ENCODE data around the gene GLIPR1L2.
"Not testable (repeated sequence)": the region's sequence is repeated elsewhere in the genome, so short reads cannot be mapped to it uniquely, and the experiment has no call there.

Gene GLIPR1L2

DNA sequence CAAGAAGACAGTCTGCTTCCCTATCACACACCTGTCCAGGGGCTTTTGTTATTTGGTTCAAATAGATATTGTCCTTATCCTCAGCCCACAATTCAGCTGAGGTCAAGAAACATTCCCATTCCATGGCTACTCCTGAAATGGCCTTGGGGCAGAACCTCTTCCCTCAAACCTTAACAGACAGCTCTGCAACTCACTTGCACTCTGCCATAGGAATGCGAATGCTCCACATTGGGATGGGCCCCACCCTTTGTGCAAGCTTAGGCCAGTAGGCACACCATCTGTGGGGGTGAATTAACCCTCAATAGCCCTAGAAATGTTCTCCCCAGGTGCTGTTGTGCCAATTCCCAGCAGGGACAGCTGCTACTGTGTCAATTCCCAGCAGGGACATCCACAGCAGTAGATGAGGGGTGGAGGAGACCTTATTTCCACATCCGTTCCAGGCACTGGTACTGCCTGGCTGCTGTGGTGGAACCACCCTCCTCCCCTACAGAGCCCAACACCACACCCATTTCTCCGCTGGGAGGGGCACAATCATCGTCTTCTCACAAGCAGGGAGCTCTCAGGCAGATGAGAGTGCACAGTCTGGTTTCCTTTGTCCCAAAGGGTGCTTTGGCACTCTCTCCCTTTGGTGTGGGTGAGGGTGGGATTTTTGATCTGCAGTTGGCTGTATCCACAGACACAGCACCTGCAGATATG lies 47.3 kb downstream of the GLIPR1L2 start:
- DNase-seq = peak; percentile 30

DNA sequence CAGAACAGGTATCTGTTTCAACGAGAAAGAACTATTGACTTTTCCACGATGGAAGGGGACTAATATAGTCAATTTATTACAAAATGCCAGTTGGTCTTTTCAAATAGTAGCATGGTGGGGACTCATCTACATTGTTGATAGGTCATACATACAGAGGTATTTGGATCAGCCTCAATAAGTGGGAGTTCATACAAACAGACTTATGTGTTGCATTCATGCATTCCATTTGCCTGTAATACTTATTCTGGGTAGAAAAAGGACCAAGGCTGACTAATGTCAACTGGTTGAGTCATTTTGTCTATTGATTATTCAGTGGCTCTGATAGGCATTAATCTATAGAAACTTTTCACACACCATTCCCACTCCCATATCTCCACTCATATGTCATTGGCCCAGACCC lies 48.2 kb downstream of the GLIPR1L2 start:
- no peak for DNase-seq

DNA sequence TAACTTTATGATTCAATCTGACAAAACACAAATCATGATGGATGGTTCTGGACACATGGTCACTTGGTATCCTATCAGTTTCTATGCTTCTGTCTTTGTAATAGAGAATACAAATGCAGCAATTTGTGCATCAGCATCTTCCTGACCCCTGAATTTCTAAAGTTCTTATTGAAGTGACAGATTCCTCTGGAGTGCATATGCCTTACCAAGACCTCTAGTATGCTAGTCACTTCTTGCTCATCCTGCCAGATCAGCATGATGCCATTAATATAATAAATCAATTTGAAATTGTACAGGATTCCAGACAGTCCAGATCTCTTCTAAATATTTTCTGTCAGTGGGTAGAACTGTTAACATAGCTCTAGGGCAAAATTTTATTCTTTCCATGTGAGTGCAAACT lies 49.0 kb downstream of the GLIPR1L2 start:
- no peak for DNase-seq

DNA sequence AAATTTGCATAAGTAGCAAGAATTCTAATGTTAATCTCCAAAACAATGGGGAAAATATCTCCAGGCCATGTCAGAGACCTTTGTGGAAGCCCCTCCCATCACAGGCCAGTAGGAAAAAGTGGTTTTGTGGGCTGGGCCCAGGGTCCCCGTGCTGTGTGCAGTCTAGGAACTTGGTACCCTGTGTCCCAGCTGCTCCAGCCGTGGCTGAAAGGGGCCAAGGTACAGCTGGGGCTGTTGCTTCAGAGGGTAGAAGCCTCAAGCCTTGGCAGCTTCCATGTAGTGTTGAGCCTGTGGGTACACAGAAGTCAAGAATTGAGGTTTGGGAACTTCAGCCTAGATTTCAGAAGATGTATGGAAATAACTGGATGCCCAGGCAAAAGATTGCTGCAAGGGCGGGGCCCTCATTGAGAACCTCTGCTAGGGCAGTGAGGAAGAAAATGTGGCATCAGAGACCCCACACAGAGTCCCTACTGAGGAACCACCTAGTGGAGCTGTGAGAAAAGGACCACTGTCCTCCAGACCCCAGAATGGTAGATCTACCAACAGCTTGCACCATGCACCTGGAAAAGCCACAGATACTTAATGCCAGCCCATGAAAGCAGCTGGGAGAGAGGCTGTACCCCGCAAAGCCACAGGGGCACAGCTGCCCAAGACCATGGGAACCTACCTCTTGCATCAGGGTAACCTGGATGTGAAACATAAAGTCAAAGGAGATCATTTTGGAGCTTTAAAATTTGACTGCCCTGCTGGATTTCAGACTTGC lies 51.0 kb downstream of the GLIPR1L2 start:
- not testable (repeated sequence) for DNase-seq

DNA sequence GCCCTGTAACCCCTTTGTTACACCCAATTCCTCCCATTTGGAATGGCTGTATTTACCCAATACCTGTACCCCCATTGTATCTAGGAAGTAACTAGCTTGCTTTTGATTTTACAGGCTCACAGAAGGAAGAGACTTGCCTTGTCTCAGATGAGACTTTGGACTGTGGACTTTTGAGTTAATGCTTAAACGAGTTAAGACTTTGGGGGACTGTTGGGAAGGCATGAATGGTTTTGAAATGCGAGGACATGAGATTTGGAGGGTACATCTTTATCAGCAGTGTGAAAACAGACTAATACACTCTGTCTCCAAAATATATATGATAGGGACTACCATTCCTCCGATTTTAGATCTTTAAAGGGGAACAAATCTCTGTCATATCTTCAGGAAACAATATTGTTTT lies 51.6 kb downstream of the GLIPR1L2 start:
- not testable (repeated sequence) for DNase-seq

DNA sequence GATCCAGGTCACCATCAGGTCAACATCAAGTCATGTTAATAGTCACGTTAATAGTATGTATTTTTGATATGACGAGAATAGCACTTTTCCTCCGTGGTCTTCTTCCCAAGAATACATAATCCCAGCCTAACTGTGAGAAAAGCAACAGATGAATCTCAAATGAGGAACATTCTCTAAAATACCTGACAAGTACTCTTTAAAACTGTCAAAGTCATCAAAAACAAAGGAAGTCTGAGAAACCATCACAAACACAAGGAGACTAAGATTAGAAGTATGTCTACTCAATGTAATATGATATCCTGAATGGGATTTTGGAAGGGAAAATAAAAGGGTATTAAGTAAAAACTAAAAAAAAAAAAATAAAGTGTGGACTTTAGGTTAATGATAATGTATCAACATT lies 52.8 kb downstream of the GLIPR1L2 start:
- DNase-seq = no peak

DNA sequence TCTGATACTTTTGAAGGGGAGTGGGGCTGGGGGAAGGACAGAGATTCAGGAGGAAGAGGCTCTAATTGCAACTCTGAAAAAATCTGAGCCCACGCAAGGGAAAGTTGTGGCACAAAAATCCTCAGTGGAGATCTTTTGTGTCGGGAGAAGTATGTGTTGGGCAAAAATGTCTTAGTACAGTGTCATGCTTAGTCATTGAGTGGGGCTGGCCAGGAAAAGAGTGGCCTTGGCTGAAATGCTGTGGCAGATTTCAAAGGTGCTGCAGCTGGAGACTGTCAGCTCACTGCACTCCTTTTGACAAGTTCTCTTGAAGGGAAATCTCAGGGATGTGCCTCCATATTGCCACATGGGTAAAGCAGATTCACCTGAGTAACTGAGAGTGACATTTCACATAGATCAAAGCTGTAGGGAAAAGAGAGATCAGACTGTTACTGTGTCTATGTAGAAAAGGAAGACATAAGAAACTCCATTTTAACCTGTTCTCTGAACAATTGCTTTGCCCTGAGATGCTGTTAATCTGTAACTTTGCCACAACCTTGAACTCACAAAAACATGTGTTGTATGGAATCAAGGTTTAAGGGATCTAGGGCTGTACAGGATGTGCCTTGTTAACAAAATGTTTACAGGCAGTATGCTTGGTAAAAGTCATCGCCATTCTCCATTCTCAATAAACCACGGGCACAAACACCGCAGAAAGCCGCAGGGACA lies 53.7 kb downstream of the GLIPR1L2 start:
- no peak for DNase-seq

DNA sequence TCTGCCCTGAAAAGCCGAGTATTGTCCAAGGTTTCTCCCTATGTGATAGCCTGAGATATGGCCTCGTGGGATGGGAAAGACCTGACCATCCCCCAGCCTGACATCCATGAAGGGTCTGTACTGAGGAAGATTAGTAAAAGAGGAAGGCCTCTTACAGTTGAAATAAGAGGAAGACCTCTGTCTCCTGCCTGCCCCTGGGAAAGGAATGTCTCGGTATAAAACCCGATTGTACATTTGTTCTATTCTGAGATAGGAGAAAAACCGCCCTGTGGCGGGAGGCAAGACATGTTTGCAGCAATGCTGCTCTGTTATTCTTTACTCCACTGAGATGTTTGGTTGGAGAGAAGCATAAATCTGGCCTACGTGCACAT lies 54.2 kb downstream of the GLIPR1L2 start:
- DNase-seq = not testable (repeated sequence)

DNA sequence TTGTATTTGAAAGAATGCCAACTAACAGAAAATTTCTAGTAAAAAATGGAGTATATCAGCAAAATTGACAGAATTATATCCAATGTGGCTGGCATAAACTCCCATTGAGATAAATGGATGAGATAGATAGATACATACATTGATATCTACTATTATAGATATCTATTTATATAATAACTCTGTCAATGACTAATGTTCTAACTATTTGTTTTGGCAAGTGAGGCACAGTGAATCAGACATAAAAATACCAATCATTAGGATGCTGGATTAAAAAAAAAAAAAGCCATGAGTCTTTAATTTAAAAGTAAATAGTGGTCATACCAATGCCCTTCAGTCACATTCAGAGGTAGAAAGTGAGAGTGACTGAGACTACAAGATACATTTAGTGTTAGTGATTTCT lies 56.0 kb downstream of the GLIPR1L2 start:
- DNase-seq = no peak

DNA sequence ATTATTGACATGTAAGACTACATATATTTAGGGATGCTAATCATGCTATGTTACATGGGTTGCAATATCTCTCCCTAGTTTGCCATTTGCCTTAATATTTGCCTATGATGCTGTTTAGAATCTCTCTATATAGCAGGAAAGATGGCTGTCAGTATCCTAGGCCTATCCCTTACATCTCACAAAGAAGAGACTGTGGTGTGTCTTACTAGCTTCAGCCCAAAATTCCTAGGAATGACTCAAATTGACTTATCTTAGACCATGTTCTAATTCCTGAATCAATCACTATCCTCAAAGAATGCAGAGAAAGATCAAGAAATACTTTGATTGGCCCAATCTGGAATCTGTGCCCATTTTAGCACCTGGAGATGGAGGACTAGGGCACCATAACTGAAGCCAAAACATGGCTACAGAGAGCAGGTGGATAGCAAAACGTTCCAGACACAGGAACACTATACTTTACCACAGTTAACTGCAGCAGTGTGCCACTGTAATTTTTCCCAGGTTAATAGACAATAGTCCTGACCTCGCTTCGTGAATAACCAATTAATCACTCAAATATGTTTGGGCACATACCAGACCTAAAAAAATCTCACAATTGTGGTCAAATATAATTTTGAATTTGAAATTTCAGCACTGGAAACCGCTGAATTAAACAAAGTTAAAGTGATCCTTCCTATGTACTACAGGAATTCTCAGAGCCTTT lies 57.0 kb downstream of the GLIPR1L2 start:
- DNase-seq = no peak

DNA sequence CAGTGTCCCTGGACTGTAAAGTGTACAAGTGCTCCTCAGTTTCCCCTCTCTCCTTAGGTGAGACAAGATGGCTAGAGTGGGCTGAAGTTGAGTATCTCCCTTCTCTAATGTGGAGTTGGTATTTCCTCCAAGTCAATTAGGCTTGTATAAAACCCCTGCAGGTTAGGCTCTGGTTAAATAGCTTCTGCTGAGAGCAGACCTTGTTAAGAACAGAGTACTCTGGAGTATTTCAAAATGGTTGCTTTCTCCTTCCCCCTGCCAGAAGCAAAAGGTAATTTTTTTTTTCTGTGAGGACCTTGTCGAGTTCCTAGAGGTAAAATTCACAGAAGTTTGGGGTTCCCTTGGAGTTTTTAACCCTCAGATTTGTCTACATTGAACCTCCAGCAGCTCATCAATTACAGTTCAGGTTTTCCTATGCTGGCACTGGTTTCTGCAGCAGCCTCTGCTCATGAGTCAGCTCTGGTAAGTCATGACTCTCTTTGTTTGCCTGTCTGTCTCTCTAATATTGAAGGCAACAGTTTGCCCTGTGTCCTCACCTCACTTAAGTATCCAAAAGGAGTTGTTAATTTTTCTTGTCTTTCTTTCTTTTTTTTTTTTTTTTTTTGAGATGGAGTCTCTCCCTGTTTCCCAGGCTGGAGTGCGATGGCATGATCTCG lies 61.9 kb downstream of the GLIPR1L2 start:
- no peak for DNase-seq

DNA sequence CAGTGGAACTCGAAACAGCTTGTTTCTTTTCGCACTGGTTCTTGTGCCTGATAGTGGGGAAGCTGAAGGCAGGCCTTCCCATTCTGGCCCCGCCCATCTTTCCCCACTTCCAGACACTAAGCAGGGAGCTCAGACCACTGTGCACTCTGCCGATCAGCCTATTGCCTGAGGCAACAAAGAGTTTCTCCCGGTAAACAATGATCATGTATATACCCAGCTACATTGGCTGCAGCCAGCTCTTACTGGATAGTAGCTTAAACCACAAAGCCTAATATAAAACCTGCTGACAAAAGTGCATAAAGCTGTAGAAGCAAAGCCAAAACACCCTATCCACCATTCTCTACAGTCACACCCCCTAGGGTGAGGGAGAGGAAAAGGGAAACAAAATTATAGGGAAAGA lies 65.0 kb downstream of the GLIPR1L2 start:
- DNase-seq = no peak

DNA sequence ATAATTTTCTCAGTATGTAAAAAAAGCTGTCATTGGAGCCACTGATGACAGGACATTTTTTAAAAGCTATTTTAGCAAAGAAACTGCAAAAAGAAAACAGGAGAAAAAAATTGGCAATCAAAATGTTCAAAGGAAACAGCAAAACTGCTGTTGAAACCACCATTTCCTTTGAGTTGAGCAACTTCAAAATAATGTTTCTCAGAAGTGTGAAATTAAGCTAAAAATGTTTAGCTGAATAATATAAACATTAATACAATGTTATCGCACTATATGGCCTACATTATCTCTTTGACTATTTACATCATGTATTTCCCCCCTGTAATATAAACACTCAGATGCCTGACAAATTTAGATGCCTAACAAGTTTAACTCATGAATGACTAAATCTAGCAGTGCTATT lies 66.3 kb downstream of the GLIPR1L2 start:
- peak; percentile 33 for DNase-seq

DNA sequence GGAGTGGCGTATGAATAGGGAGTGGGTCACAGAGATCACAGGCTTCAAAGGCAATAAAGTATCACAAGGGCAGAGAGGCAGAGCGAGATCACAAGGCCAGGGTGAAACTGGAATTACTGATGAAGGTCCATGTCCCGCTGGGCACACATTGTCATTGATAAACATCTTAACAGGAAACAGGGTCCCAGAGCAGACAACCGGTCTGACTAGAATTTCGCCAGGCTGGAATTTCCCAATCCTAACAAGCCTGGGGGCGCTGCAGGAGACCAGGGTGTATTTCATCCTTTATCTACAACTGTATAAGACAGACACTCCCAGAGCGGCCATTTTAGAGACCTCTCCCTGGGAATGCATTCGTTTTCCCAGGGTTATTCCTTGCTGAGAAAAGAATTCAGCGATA lies 67.0 kb downstream of the GLIPR1L2 start:
- DNase-seq = peak; percentile 12

DNA sequence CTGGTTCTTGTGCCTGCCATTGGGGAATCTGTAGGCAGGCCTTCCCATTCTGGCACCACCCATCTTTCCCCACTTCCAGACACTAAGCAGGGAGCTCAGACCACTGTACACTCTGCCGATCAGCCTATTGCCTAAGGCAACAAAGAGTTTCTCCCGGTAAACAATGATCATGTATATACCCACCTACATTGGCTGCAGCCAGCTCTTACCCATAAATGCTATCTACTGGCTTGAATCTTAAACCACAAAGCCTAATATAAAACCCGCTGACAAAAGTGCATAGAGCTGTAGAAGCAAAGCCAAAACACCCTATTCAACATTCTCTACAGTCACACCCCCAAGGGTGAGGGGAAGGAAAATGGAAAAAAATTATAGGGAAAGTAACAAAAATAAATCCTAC lies 68.9 kb downstream of the GLIPR1L2 start:
- DNase-seq = no peak

DNA sequence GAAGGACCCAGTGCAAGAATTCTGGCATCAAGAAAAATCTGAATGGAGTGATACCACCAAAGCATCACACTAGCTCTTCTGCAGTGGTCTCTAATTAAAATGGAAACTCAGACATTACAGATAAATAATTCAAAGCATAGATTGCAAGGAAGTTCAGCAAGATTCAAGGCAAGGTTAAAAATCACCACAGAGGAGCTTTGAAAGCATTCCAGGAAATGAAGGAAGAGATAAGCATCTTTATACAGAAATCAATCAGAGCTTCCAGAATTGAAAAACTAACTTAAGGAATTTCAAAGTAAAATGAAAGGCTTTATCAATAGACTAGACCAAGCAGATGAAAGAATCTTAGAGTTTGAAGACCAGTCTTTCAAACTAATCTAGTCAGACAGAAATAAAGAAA lies 69.3 kb downstream of the GLIPR1L2 start:
- no peak for DNase-seq

DNA sequence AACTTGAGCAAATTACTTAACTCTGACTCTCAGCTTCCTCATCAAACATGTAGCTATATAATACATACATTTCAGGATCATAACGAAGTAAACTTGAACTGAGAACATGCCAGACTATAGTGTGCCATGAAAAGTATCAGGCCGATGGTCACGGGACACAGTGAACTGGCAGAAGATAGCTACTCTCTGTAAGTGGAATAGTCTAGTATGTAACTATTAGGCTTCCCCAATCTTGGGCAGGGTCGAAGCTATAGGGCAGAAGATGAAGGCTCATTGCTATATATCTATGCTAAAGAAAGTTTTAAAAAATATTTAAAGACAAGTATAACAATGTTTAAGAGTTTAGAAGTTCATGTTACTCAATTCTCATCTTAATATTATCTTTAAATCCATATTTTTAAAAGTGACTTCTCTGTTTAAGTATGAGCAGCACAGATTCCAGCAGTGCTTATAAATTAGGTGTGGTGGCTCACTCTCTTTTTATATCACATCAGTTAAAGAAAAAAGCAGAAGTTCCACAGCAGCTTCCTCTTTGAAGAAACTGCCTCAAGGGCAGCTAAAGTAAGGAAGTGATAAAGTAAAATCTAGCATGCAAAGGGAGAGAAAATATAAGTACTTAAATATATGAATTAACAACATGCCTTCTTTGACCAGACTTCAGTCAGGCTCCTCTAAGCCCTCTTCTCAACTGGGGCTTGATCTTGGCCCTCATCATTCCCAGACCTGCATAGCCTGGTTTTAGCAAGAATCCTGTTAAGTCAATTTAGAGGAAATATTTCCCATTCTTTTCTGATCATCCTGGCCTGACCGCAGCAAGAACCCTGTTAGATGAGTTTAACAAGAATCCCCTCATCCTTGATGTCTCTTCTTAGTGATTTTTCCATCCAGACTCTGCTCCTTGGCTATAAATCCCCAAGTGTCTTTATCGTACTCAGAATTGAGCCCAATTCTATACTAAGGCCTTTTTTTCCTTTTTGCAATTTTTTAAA lies 81.3 kb downstream of the GLIPR1L2 start:
- DNase-seq = no peak

DNA sequence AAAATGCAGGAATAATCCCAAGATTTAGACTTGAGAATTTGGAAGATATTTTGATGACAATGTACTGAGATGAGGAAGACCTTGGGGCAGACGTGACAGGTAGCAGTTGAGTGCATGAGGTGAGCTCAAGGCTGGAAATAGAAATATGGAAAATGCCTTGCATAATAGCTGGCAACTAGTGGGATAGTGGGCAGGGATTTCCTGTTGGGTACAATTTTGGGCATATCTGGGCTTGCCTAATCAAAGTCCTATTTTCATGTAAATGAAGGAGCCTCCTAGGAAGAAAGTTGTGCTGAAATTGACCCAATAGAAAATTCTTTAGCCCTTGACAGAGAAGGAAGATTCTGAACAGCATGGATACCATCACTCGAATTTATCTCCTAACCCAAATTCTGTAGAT lies 83.2 kb downstream of the GLIPR1L2 start:
- DNase-seq = no peak

DNA sequence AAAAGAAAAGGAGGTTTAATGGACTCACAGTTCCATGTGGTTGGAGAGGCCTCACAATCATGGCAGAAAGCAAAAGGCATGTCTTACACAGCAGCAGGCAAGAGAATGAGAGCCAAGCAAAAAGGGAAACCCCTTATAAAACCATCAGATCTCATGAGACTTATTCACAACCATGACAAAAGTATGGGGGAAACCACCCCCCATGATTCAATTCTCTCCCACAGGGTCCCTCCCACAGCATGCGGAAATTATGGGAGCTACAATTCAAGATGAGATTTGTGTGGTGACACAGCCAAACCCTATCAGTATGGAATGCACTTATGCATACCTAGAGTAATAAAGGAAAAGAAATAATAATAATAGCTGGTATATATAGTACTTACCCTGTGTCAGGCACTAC lies 85.2 kb downstream of the GLIPR1L2 start:
- no peak for DNase-seq

DNA sequence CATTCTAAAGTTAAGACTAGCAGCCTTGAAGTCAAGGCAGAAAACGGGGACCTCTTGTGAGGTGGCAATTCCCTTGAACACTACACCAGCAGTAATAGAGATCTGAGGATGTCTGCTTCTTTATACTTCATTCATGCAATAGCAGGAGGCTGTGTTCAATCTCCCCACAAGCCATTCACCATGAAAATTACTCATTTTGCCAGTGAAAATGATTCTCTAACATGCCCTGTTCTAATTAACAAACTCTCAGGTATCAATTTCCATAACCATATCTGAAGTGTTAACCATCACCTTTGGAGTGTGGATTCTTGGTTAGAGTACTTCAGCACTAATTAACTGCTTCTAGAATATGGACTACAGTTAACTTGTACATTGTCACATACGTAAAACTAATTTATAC lies 86.2 kb downstream of the GLIPR1L2 start:
- DNase-seq = no peak

DNA sequence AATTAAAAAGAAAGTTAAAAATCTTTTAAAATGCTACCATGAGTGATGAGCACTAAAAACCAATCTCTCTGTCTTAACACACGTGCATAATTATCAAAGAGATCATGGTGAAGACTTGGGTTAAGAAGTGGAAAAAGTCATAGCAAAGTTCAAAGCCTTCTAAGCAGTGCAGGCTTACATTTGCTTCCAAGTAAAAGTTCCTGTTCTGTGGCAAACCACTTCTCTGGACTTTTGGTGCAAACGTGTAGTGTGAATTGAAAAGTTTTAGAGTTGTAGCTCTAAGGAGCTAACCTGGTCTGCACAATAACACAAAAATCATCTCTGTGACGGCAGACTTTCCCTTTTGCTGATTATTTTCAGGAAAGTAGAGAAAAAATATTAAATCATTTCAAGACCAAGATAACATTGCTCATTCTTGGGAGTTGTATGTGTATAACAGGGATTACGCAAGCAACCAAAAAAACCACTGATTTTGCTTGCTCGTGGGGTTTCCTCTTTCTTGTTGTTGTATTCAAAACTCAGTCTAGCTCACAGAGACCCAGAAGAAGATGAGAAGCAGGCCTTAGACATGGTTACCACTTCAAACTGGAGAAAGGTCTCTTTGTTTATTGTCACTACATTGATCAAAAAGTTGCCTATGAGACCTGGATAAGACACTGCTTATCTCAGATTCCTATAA lies 87.4 kb downstream of the GLIPR1L2 start:
- DNase-seq = peak; percentile 73

All from CD4-positive, alpha-beta T cell treated with Interleukin-10 for 1 hour (primary cell).